ENCODE results near the gene MIEN1.
"Not testable (repeated sequence)": the region's sequence is repeated elsewhere in the genome, so short reads cannot be mapped to it uniquely, and the experiment has no call there.

Gene MIEN1

GRCh38 chr17:39755554-39756379 lies 25.4 kb upstream of the MIEN1 start:
- DNase-seq = peak; percentile 35

- no peak for DNase-seq
Measured at GRCh38 chr17:39754958-39755553, 24.7 kb upstream of the MIEN1 start.

GRCh38 chr17:39754161-39754957 lies 24.0 kb upstream of the MIEN1 start:
- DNase-seq = peak; percentile 89

- peak; percentile 63 for DNase-seq
Measured at GRCh38 chr17:39753514-39754160, 23.3 kb upstream of the MIEN1 start.

- no peak for DNase-seq
Measured at GRCh38 chr17:39752241-39752881, 22.0 kb upstream of the MIEN1 start.

GRCh38 chr17:39751637-39752036 lies 21.3 kb upstream of the MIEN1 start:
- DNase-seq = no peak

- no peak for DNase-seq
Measured at GRCh38 chr17:39751016-39751543, 20.7 kb upstream of the MIEN1 start.

GRCh38 chr17:39750131-39751015 lies 20.0 kb upstream of the MIEN1 start:
- DNase-seq = no peak

- DNase-seq = not testable (repeated sequence)
Measured at GRCh38 chr17:39748444-39749034, 18.2 kb upstream of the MIEN1 start.

- DNase-seq = no peak
Measured at GRCh38 chr17:39747745-39748144, 17.4 kb upstream of the MIEN1 start.

- DNase-seq = no peak
Measured at GRCh38 chr17:39746145-39746461, 15.8 kb upstream of the MIEN1 start.

- no peak for DNase-seq
Measured at GRCh38 chr17:39745335-39746144, 15.2 kb upstream of the MIEN1 start.

- DNase-seq = no peak
Measured at GRCh38 chr17:39744836-39745215, 14.5 kb upstream of the MIEN1 start.

- DNase-seq = no peak
Measured at GRCh38 chr17:39744075-39744835, 13.9 kb upstream of the MIEN1 start.

GRCh38 chr17:39742856-39743436 lies 12.6 kb upstream of the MIEN1 start:
- DNase-seq = no peak

- DNase-seq = no peak
Measured at GRCh38 chr17:39742126-39742855, 12.0 kb upstream of the MIEN1 start.

- no peak for DNase-seq
Measured at GRCh38 chr17:39740357-39741111, 10.2 kb upstream of the MIEN1 start.
